OCI-LY7 (cell line): ENCODE data around the gene QRFPR.

Experiments
- CTCF ChIP-seq: fragments of 200-600 bp; sonication (generic); conservative IDR thresholded peaks from 2 replicates; pipeline ENCODE4 v1.5.1; 2014; ENCODE audit warnings: mild to moderate bottlenecking, antibody characterized with exemption, low read length, moderate library complexity, mixed read lengths
- EZH2phosphoT487 ChIP-seq: fragments of 200-600 bp; sonication (generic); IDR thresholded peaks from 2 replicates; pipeline ENCODE4 v1.6.1; 2018; ENCODE audit warnings: low read depth, borderline replicate concordance, mild to moderate bottlenecking, mixed run types, antibody characterized with exemption, low read length, moderate library complexity, mixed read lengths

- TF ChIP-seq CTCF: no peak
- no peak for TF ChIP-seq EZH2phosphoT487
These were observed 73.9 kb downstream of the QRFPR start for GRCh38 chr4:121306931-121307330.
